Tibial artery (tissue), 4 donors: ENCODE results near the gene HOXD10.

Experiments
- DNase-seq, 2 donors: peaks; one replicate each; pipeline ENCODE4 v3.0.0-alpha.2; 2019
- H3K27ac ChIP-seq, 2 donors: fragments of 200-600 bp; sonication (generic) in 1 of 2; 1 replicate in 1 of 2; 2 replicates in 1 of 2; pipeline ENCODE4 v1.5.1; 2018 to 2019; ENCODE audit warnings: mild to moderate bottlenecking in 1 of 2
- H3K27me3 ChIP-seq, 2 donors: fragments of 200-600 bp; sonication (generic) in 1 of 2; one replicate each; pipeline versions ENCODE4 v1.5.1 to v1.6.0; 2016 to 2019
- H3K36me3 ChIP-seq, 3 donors: fragments of 200-600 bp; sonication (generic) in 2 of 3; one replicate each; pipeline ENCODE4 v1.5.1; 2016 to 2019; ENCODE audit warnings: mild to moderate bottlenecking in 2 of 3
- H3K4me1 ChIP-seq, 4 donors: fragments of 200-600 bp; sonication (generic) in 2 of 4; 1 replicate in 3 of 4; 2 replicates in 1 of 4; pipeline ENCODE4 v1.5.1; 2016 to 2019
- H3K4me3 ChIP-seq, 2 donors: fragments of 200-600 bp; sonication (generic) in 1 of 2; 1 replicate in 1 of 2; 2 replicates in 1 of 2; pipeline ENCODE4 v1.5.1; 2018 to 2019; ENCODE audit warnings: mild to moderate bottlenecking in 2 of 2
- H3K9me3 ChIP-seq, 3 donors: fragments of 200-600 bp; sonication (generic) in 1 of 3; one replicate each; pipeline ENCODE4 v1.5.1; 2016 to 2019
- intact Hi-C: fragments of 100-400 bp; cut with DNase I; formaldehyde crosslinking; loops from one replicate; pipeline ENCODE4 v1.15.0; 2023; ENCODE audit warnings: low total_unique reads
- TF ChIP-seq, protein P1 (sequence below), 2 experiments: fragments of 200-600 bp in 1 of 2; fragments of 450-650 bp in 1 of 2; IDR thresholded peaks; one replicate each; pipeline ENCODE4 v1.5.1; 2017 to 2019; ENCODE audit warnings: antibody characterized with exemption in 2 of 2, mild to moderate bottlenecking in 1 of 2, moderate library complexity in 1 of 2

The HOXD10 gene

DNA sequence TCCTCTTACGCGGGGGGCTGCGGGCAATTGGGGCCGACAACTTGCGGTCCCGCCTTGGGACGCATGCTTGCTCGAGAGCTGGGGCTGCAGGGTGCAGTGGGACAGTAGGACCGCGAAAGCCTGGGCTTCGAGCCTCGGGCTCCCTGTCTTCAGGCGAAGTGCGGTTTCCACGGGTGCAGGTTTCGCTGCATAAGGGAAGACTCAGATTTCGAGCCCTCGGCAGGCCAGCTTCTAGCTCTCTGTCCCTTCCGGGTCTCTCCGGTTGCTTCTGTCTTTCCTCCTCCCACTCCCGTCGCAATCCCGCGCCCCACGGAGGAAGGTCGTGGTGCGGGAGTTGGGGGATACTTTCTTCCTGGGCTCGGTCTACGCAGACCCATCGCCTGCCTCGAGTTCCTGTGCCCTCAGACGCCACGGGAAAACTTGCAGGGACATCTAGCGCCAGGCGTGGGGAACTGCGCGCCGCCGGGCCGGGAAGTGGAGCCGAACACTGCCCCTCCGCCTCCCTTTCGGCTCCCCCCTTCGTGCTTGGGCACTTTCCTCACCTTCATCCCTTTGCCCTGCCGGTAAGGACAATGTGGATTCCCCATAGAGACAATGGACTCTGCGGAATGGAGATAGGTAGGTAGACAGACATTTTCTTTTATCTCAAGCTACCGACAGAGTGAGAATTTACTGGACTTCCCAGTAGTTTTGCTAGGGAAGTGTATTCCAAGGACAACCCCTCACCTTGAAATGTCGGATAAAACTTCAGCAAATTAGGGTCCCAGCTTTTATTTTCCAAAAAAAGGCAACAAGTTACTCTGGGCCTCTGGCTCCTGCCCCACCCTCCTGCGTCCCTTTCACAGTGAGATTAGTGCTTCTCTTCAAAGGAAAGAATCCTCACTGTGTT lies 28.3 kb upstream of the HOXD10 start:
- peaks cover 0 to 4% (median 0%) of the 10 kb centered on the region in 3 donors for H3K9me3 ChIP-seq
- no peaks in the 10 kb centered on the region for H3K36me3 ChIP-seq
- TF ChIP-seq, protein P1, sequence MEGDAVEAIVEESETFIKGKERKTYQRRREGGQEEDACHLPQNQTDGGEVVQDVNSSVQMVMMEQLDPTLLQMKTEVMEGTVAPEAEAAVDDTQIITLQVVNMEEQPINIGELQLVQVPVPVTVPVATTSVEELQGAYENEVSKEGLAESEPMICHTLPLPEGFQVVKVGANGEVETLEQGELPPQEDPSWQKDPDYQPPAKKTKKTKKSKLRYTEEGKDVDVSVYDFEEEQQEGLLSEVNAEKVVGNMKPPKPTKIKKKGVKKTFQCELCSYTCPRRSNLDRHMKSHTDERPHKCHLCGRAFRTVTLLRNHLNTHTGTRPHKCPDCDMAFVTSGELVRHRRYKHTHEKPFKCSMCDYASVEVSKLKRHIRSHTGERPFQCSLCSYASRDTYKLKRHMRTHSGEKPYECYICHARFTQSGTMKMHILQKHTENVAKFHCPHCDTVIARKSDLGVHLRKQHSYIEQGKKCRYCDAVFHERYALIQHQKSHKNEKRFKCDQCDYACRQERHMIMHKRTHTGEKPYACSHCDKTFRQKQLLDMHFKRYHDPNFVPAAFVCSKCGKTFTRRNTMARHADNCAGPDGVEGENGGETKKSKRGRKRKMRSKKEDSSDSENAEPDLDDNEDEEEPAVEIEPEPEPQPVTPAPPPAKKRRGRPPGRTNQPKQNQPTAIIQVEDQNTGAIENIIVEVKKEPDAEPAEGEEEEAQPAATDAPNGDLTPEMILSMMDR (IDR thresholded peaks at IDR 0.05) = peak; percentile 71 to 75
- H3K4me1 ChIP-seq = peaks cover 0 to 50% (median 41%) of the 10 kb centered on the region in 4 donors
- DNase-seq = peak; percentile 51 to 71
- intact Hi-C loops = loop anchor here (2.0 kb wide), 1 partner anchor 399 kb away; no protein-coding TSS in a partner anchor
- H3K27me3 ChIP-seq = peaks cover 11 to 100% of the 10 kb centered on the region in 2 donors
- H3K27ac ChIP-seq = no peak overlapping the region
- H3K4me3 ChIP-seq = peak overlapping the region in 1 of 2 donors; percentile 15

DNA sequence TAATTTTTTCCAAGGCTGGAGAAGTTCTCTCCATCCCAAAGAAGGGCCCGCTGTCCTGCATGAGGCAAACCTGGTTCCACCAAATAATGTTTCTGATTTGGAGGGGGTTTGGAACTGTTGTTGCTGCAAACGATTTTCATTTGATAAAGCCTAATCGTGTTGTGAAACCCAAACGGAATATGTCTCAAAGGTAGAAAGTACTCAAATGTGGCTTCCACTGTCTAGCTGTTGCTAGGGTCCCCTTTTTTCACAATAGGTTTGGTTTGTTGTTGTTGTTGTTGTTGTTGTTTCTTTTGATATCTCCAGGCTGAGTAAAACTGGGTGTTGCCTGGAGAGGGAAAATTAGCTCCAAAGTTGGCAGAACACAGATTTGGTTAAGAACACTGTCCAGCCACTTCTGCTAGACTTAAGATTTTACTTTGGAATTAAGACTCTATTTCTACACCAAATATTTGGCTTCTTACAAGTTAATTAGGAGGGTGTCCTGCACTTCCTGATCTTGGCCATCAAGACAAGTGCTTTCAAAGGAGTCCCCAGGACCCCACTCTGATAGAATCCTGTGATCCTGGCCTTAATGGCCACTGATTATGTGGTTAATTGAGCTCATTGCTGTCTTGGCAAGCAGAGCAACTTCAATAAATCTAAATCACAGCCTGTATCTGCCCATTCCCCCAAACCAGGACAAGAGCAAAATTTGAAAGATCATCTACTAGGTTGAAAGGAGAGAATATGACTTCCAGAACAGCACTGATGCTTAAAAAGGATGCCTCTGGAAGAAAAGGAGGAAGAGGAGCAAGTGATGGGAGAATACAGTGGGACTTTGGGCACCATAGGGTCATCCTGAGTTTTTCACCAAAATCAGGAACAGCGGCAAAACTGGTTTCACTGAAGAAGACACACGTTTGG lies 27.4 kb upstream of the HOXD10 start:
- H3K9me3 ChIP-seq = no peaks in the 10 kb centered on the region
- intact Hi-C loops = loop anchor here (2.0 kb wide), 1 partner anchor 400 kb away; no protein-coding TSS in a partner anchor
- no peak overlapping the region for H3K4me3 ChIP-seq
- peaks cover 0 to 49% (median 41%) of the 10 kb centered on the region in 4 donors for H3K4me1 ChIP-seq
- TF ChIP-seq, protein P1 (IDR thresholded peaks at IDR 0.05) = no peak
- peaks cover 9 to 100% of the 10 kb centered on the region in 2 donors for H3K27me3 ChIP-seq
- H3K36me3 ChIP-seq = no peaks in the 10 kb centered on the region
- DNase-seq = no peak
- no peak overlapping the region for H3K27ac ChIP-seq

- Histone ChIP-seq H3K27me3 (peaks cover 9 to 100% of the 10 kb centered on the region in 2 donors), H3K4me3 (no peak overlapping the region), H3K4me1 (peaks cover 0 to 47% (median 37%) of the 10 kb centered on the region in 4 donors), H3K36me3 (no peaks in the 10 kb centered on the region), H3K27ac (no peak overlapping the region), H3K9me3 (no peaks in the 10 kb centered on the region)
- DNase-seq = no peak
- intact Hi-C loops = loop anchor here (2.0 to 5.0 kb wide), 2 partner anchors 88 to 401 kb away; partner anchors contain the start of gene LNPK
- TF ChIP-seq, protein P1 (IDR thresholded peaks at IDR 0.05) = no peak
These were observed 26.7 kb upstream of the HOXD10 start for GRCh38 chr2:176089843-176090395.

- Histone ChIP-seq H3K4me3 (no peak overlapping the region), H3K27me3 (peaks cover 9 to 100% of the 10 kb centered on the region in 2 donors), H3K4me1 (peaks cover 0 to 38% (median 28%) of the 10 kb centered on the region in 4 donors), H3K36me3 (no peaks in the 10 kb centered on the region), H3K9me3 (no peaks in the 10 kb centered on the region), H3K27ac (no peak overlapping the region)
- intact Hi-C loops = loop anchor here (5.0 kb wide), 1 partner anchor 89 kb away; the partner anchor contains the start of gene LNPK
- DNase-seq = no peak
- TF ChIP-seq, protein P1 (IDR thresholded peaks at IDR 0.05) = no peak
These were observed 25.7 kb upstream of the HOXD10 start for GRCh38 chr2:176090862-176091261.
